Measurements from ENCODE around the gene AAR2.

AAR2 gene

DNA sequence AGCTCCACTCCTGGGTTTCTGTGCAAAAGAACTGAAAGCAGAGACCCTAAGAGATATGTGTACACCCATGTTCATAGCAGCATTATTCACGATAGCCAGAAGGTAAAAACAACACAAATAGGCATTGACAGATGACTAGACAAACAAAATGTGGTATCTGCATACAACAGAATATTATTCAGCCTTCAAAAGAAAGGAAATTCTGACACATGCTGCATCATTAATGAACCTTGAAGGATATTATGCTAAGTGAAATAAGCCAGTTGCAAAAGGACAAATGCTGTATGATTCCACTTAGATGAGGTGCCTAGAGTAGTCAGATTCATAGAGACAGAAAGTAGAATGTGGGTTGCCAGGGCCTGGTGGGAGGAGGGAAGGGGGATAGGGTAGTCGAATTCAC lies 17.8 kb downstream of the AAR2 start:
- no peak for DNase-seq (ENCODE audit: low read depth)
- TF ChIP-seq, protein P1, sequence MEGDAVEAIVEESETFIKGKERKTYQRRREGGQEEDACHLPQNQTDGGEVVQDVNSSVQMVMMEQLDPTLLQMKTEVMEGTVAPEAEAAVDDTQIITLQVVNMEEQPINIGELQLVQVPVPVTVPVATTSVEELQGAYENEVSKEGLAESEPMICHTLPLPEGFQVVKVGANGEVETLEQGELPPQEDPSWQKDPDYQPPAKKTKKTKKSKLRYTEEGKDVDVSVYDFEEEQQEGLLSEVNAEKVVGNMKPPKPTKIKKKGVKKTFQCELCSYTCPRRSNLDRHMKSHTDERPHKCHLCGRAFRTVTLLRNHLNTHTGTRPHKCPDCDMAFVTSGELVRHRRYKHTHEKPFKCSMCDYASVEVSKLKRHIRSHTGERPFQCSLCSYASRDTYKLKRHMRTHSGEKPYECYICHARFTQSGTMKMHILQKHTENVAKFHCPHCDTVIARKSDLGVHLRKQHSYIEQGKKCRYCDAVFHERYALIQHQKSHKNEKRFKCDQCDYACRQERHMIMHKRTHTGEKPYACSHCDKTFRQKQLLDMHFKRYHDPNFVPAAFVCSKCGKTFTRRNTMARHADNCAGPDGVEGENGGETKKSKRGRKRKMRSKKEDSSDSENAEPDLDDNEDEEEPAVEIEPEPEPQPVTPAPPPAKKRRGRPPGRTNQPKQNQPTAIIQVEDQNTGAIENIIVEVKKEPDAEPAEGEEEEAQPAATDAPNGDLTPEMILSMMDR (IDR thresholded peaks at IDR 0.05; ENCODE audit: low read depth, low read length, missing control alignments): no peak
- no peak overlapping the region for H3K4me3 ChIP-seq (ENCODE audit: low read depth, low read length)

- no peak overlapping the region for H3K4me3 ChIP-seq (ENCODE audit: low read depth, low read length)
- TF ChIP-seq, protein P1 (IDR thresholded peaks at IDR 0.05; ENCODE audit: low read depth, low read length, missing control alignments): no peak
- DNase-seq (ENCODE audit: low read depth): no peak
Measured at GRCh38 chr20:36255445-36255844, 19.2 kb downstream of the AAR2 start.

DNA sequence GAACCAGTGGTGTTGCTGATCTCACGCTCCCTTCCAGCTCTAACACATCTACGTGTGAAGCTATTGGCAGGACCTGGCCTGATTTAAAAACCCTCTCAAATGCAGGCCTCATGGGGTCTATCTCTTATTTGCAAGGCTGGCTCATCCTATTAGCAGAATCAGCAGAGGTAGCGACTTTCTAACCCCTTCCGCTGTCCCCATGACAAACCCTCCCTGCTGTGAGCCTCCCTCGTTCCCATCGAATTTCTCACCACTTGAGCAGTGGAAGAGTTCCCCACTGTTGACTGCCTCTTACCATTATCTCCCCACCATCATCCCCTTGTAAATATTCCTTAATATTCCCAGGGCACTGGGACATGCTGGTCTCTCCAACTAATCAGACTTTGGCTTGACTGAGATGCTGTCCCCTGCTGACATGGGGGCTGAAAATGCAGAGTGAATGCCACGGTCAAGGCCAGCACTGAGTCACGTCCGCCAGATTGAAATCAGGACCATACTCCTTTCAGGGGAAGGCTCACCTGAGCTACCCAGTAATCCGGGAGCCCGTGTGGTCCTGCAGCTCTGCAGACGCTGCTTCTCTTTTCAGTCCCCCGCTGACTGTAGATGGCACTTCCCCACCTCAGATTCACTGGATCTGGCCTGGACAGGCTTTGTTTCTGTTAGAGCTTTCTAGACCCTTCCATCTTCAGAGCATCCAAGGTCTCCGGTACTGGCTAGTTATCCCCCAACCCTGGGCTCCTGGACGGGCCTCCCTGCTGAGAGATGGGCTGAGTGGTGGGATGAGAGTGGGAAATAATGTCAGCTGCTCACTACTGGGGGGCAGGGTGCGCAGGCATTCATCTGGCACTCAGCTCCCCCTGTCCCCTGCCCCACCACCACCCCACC lies 23.1 kb downstream of the AAR2 start:
- TF ChIP-seq, protein P1 (IDR thresholded peaks at IDR 0.05; ENCODE audit: low read depth, low read length, missing control alignments): no peak
- no peak overlapping the region for H3K4me3 ChIP-seq (ENCODE audit: low read depth, low read length)
- no peak for DNase-seq (ENCODE audit: low read depth)

DNA sequence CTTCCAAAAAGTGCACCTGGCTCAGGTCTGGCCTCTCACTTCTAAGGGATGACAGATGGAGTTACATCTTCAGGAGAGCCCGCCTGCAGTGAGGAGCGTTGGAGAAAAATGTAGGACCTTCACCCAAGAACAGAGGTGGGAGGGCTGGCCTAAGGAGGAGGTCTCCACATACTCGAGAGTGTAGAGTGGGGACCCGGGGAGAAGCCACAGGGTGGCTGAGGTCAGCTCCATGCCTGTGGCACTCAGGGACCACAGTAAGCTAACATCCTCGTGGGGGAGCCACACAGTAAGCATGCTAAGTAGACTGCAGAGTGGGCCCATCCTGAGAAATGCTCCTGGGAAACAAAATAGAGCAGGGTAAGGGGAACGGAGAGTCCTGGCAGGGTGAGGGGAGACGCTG lies 24.0 kb downstream of the AAR2 start:
- H3K4me3 ChIP-seq (ENCODE audit: low read depth, low read length): no peak overlapping the region
- TF ChIP-seq, protein P1 (IDR thresholded peaks at IDR 0.05; ENCODE audit: low read depth, low read length, missing control alignments): no peak
- no peak for DNase-seq (ENCODE audit: low read depth)

DNA sequence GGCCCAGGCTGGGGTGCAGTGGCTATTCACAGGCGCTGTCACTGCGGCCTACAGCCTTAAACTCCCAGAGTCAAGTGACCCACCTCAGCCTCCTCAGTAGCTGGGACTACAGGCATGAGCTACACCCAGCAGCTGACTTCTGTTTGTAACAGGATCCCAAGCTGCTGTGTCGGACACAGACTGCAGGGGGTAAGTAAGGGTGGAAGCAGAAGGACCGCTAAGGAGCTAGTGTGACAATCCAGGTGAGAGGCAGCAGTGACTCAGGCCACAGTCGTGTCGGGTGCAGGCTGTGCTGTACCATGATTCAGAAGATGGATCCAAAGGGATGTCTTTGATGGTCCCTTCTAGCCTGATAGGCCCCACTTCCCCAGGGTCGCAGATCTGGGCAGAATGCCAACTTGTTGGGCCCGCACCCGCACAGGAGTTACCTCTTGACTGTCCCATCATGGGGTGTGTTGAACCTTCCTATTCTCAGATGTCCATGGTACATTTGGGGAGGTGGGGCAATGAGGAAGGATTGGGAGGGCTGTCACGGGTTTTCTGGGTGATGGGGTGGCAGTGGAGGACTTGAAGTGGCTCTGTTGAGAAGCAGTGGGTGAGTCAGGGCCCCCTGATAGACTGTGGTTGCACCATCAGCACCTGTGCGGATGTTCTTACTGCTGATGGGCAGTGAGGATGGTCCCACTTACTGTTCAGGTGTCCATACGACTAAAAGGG lies 25.3 kb downstream of the AAR2 start:
- DNase-seq (ENCODE audit: low read depth): no peak
- TF ChIP-seq, protein P1 (IDR thresholded peaks at IDR 0.05; ENCODE audit: low read depth, low read length, missing control alignments): no peak
- no peak overlapping the region for H3K4me3 ChIP-seq (ENCODE audit: low read depth, low read length)

DNA sequence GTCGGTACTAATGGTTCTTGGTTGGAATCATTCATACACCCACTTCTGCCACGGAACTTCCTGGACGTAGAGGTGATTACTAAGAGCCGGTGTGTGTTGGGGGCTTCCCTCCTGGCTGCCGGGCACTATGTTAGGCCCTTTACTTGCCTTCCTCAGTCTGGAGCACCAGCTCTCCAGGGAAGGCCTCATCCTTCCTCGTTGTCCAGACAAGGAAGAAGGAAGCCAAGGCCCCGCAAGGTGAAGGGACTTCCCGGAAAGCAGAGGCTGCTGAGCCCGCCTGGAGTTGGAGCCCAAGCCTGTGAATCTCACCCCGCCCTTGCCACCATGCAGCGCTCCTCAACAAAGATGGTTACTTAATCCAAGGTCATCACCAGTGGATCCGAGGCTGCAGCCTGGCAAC lies 26.2 kb downstream of the AAR2 start:
- DNase-seq (ENCODE audit: low read depth): no peak
- TF ChIP-seq, protein P1 (IDR thresholded peaks at IDR 0.05; ENCODE audit: low read depth, low read length, missing control alignments): no peak

More for the DNA sequence above, 26.2 kb downstream of the AAR2 start:
- H3K4me3 ChIP-seq (ENCODE audit: low read depth, low read length): no peak overlapping the region
